Astrocyte of the spinal cord (primary cell): ENCODE measurements around the gene SH3RF3.
A peak's percentile ranks its signal among the peaks of the same experiment; 100 is the strongest.

Experiments used
- DNase-seq: peaks from one replicate; pipeline ENCODE4 v3.0.0; 2011; ENCODE audit warnings: low read depth, low spot score
- H3K4me3 ChIP-seq: 2 replicates; pipeline ENCODE4 v1.5.1; 2011; ENCODE audit warnings: low read depth, mild to moderate bottlenecking, low read length, moderate library complexity
- in situ Hi-C: cut with HindIII; loops from 2 replicates; pipeline ENCODE4 v1.10.0; 2017; ENCODE audit warnings: low sequenced_read_pairs
- TF ChIP-seq, protein P1 (sequence below): IDR thresholded peaks from 2 replicates; pipeline ENCODE4 v1.5.1; 2012; ENCODE audit warnings: low read depth, mild to moderate bottlenecking, low read length, inconsistent platforms

Gene SH3RF3

GRCh38 chr2:109290887-109291643 is 162.1 kb downstream of the SH3RF3 start:
- in situ Hi-C loops = no loop called here
- TF ChIP-seq, protein P1, sequence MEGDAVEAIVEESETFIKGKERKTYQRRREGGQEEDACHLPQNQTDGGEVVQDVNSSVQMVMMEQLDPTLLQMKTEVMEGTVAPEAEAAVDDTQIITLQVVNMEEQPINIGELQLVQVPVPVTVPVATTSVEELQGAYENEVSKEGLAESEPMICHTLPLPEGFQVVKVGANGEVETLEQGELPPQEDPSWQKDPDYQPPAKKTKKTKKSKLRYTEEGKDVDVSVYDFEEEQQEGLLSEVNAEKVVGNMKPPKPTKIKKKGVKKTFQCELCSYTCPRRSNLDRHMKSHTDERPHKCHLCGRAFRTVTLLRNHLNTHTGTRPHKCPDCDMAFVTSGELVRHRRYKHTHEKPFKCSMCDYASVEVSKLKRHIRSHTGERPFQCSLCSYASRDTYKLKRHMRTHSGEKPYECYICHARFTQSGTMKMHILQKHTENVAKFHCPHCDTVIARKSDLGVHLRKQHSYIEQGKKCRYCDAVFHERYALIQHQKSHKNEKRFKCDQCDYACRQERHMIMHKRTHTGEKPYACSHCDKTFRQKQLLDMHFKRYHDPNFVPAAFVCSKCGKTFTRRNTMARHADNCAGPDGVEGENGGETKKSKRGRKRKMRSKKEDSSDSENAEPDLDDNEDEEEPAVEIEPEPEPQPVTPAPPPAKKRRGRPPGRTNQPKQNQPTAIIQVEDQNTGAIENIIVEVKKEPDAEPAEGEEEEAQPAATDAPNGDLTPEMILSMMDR = no peak
- H3K4me3 ChIP-seq = no peak overlapping the region
- DNase-seq = peak; percentile 63

GRCh38 chr2:109292386-109292785 is 163.4 kb downstream of the SH3RF3 start:
- no peak overlapping the region for H3K4me3 ChIP-seq
- DNase-seq = no peak
- TF ChIP-seq, protein P1 = no peak
- in situ Hi-C loops = no loop called here

DNA sequence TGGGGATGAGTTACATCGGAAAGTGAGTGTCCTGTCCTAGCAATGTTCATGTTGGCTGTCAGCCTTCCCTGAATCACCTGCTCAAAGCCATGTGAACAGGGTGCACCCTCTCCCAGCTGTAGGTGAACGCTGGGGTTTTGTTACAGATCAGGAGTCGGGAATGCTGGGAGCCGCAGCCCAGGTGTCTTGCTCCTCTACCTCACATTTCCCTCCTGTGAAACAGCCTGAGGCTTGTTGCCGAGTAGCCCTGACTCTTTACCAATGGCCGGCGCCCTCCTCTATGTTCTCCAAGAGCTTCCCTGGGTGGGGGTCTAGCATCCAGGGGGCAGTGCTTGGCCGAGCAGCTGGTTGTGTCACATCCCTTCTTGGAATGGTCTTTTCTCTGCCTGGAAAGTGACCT is 164.7 kb downstream of the SH3RF3 start:
- no peak overlapping the region for H3K4me3 ChIP-seq
- TF ChIP-seq, protein P1 = no peak
- in situ Hi-C loops = no loop called here
- no peak for DNase-seq

- TF ChIP-seq, protein P1 = no peak
- in situ Hi-C loops = no loop called here
- no peak for DNase-seq
- no peak overlapping the region for H3K4me3 ChIP-seq
Observed at GRCh38 chr2:109294523-109294922, 165.5 kb downstream of the SH3RF3 start.

GRCh38 chr2:109295070-109295780 is 166.2 kb downstream of the SH3RF3 start:
- in situ Hi-C loops = no loop called here
- DNase-seq = no peak
- no peak overlapping the region for H3K4me3 ChIP-seq
- TF ChIP-seq, protein P1 = no peak

DNA sequence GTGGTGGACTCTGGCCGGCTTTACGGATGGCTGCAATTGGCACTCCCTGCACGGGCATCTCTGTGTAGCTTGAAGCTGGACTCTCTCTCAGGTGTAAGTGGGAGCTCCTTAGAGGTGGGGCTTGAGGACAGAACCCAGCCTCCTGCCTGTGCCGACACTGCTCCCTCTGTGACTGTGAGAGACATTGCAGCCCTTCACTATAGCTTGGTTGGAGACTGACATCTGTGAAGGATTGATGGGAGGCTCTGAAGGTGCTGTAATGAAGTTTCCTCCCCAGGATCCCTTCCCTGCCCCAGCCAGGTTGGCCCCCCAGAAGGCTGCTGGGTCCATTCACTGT is 166.7 kb downstream of the SH3RF3 start:
- no peak overlapping the region for H3K4me3 ChIP-seq
- in situ Hi-C loops = no loop called here
- no peak for DNase-seq
- TF ChIP-seq, protein P1 = no peak
